ENCODE data around the gene RIOK3. TPM values are rescaled to one million over a fixed set of nuclear protein-coding genes. Genes with fewer than 3 reads are reported as not detected.
A peak's percentile ranks its signal among the peaks of the same experiment; 100 is the strongest.

The RIOK3 gene
- total RNA-seq, 1 donor from 2014 or later = 54.7 TPM

DNA sequence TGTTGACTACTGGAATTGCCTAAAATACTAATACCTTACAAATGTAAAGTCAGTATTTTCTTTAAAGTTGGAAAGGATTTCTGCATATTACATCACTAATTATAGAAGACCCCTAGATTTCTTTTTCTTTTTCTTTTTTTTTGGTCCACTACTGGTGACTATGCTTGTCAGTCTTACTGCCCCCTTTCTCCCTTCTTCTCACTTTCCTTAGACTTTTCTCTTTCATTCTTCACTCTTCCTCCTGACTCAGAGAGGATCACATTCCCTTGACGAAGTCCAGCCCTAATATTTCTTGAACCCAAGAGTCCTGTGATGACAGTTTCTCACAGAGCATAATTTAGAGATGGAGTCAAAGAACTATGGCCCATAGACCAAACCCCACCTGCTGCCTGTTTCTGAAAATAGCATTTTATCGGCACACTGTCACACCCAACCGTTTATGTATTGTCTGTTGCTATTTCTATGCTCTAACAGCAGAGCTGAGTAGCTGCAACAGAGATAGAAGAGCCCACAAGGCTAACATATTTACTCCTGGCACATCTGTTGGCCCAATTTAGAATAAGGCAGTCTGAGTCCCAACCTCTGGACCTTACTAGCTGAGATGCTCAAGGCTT is 40.6 kb upstream of the RIOK3 start:
- H3K27me3 Mint-ChIP-seq (ENCODE audit: unreplicated experiment) = no peaks in the 10 kb centered on the region
- H3K27ac Mint-ChIP-seq (ENCODE audit: unreplicated experiment) = no peak overlapping the region
- DNase-seq (ENCODE audit: extremely low spot score, unreplicated experiment) = no peak
- TF ChIP-seq, protein P1, sequence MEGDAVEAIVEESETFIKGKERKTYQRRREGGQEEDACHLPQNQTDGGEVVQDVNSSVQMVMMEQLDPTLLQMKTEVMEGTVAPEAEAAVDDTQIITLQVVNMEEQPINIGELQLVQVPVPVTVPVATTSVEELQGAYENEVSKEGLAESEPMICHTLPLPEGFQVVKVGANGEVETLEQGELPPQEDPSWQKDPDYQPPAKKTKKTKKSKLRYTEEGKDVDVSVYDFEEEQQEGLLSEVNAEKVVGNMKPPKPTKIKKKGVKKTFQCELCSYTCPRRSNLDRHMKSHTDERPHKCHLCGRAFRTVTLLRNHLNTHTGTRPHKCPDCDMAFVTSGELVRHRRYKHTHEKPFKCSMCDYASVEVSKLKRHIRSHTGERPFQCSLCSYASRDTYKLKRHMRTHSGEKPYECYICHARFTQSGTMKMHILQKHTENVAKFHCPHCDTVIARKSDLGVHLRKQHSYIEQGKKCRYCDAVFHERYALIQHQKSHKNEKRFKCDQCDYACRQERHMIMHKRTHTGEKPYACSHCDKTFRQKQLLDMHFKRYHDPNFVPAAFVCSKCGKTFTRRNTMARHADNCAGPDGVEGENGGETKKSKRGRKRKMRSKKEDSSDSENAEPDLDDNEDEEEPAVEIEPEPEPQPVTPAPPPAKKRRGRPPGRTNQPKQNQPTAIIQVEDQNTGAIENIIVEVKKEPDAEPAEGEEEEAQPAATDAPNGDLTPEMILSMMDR (IDR thresholded peaks at IDR 0.05) = no peak
- no peaks in the 10 kb centered on the region for H3K9me3 Mint-ChIP-seq (ENCODE audit: unreplicated experiment)
- H3K4me1 Mint-ChIP-seq (ENCODE audit: unreplicated experiment) = peaks cover 9% of the 10 kb centered on the region
- no peaks in the 10 kb centered on the region for H3K36me3 Mint-ChIP-seq (ENCODE audit: unreplicated experiment)
- no peak overlapping the region for H3K4me3 Mint-ChIP-seq (ENCODE audit: unreplicated experiment)

DNA sequence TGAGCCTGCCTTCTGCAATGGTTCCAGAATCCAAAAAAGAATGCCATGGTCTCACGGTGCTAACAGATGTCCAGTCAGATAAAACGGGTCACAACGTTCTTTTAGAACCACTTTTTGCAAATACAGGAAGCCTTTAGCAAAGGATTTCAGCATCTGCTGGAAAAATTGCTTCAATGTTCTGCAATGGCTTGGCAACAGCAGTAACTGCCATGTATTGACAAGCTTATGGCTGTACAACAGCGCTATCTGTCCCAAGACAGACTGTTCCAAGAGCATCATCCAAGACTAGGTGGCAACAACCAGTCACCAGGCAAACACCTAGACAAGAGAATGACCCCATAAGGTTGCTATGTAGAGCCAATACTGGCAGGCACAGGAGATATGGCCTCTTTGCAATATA is 37.6 kb upstream of the RIOK3 start:
- Mint-ChIP-seq H3K27ac (ENCODE audit: unreplicated experiment) (no peak overlapping the region), H3K4me3 (ENCODE audit: unreplicated experiment) (no peak overlapping the region), H3K27me3 (ENCODE audit: unreplicated experiment) (no peaks in the 10 kb centered on the region), H3K4me1 (ENCODE audit: unreplicated experiment) (peaks cover 4% of the 10 kb centered on the region), H3K9me3 (ENCODE audit: unreplicated experiment) (no peaks in the 10 kb centered on the region), H3K36me3 (ENCODE audit: unreplicated experiment) (no peaks in the 10 kb centered on the region)
- DNase-seq (ENCODE audit: extremely low spot score, unreplicated experiment) = no peak
- TF ChIP-seq, protein P1 (IDR thresholded peaks at IDR 0.05) = no peak

DNA sequence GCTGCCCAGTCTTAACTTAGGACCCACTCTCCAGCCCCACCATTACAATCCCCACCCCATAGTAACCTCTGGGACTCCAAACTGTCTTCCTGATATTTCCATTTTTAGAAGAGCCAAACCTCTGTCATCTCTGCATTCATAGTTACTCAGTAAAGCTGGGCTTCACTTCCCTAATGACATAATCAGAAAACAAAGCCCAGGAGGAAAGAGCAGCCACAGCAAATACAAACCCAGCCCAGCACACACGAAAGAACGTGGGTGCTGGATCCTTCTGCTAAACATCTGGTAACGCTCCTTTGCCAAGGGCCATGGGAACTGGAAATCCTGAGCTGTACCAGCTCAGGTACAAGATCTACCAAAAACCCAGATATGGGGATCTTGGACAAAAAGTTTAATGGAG is 36.8 kb upstream of the RIOK3 start:
- DNase-seq (ENCODE audit: extremely low spot score, unreplicated experiment) = no peak
- Mint-ChIP-seq H3K27me3 (ENCODE audit: unreplicated experiment) (no peaks in the 10 kb centered on the region), H3K27ac (ENCODE audit: unreplicated experiment) (no peak overlapping the region), H3K9me3 (ENCODE audit: unreplicated experiment) (no peaks in the 10 kb centered on the region), H3K4me3 (ENCODE audit: unreplicated experiment) (no peak overlapping the region), H3K4me1 (ENCODE audit: unreplicated experiment) (peaks cover 4% of the 10 kb centered on the region), H3K36me3 (ENCODE audit: unreplicated experiment) (no peaks in the 10 kb centered on the region)
- TF ChIP-seq, protein P1 (IDR thresholded peaks at IDR 0.05) = no peak

DNA sequence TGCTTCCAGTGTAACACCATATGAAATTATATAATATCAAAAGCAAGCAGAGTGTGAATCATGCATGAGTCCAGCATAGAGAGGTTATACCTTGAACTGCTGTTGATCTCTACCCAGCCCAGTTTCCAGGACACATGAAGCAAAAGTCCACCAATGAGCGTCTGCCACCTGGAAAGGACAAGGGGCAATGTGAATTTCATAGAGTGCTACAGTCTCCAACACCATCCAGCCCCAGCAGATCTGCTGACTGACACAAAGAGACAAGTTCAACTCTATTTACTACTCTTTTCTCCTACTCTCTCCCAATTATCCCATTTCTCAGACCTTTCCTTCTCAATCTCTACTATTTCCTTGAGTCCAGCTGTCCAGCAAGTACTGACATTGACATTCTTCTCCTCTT is 31.8 kb upstream of the RIOK3 start:
- Mint-ChIP-seq H3K27ac (ENCODE audit: unreplicated experiment) (no peak overlapping the region), H3K27me3 (ENCODE audit: unreplicated experiment) (no peaks in the 10 kb centered on the region), H3K9me3 (ENCODE audit: unreplicated experiment) (peaks cover 1% of the 10 kb centered on the region), H3K4me1 (ENCODE audit: unreplicated experiment) (peaks cover 10% of the 10 kb centered on the region), H3K4me3 (ENCODE audit: unreplicated experiment) (no peak overlapping the region), H3K36me3 (ENCODE audit: unreplicated experiment) (peaks cover 1% of the 10 kb centered on the region)
- no peak for DNase-seq (ENCODE audit: extremely low spot score, unreplicated experiment)
- TF ChIP-seq, protein P1 (IDR thresholded peaks at IDR 0.05) = no peak

DNA sequence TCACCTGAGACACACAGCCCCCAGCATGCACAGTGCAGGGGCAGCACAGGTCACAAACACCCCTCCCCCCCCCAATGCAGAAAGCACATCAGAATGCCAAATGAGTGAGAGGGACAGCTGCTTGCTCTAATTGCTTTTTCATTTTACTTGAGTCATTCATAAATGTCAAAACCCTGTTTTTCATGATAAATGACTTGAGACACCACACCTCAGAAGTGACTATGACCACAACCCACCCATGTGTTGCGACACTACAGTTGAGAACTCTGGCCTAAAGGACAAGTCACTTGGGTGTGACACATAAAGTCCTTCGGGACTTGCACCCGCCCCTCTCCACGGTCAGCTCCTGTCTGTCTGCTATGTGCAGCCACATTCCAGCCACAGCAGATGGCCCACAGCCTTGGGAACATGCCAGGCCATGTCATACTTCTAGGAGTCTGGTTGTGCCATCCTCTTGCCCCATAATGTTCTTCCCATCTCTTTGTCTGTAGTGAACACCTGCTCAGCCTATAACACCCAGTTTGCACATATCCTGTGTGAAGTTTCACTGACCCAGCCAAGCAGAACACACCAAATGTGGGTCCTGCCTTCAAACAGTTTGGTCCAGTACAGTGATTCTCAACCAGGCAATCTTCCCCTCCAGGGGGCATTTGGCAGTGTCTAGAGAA is 30.2 kb upstream of the RIOK3 start:
- DNase-seq (ENCODE audit: extremely low spot score, unreplicated experiment) = no peak
- H3K4me1 Mint-ChIP-seq (ENCODE audit: unreplicated experiment) = peaks cover 10% of the 10 kb centered on the region
- TF ChIP-seq, protein P1 (IDR thresholded peaks at IDR 0.05) = no peak
- H3K4me3 Mint-ChIP-seq (ENCODE audit: unreplicated experiment) = no peak overlapping the region
- peaks cover 5% of the 10 kb centered on the region for H3K36me3 Mint-ChIP-seq (ENCODE audit: unreplicated experiment)
- H3K27me3 Mint-ChIP-seq (ENCODE audit: unreplicated experiment) = no peaks in the 10 kb centered on the region
- H3K9me3 Mint-ChIP-seq (ENCODE audit: unreplicated experiment) = peaks cover 4% of the 10 kb centered on the region
- H3K27ac Mint-ChIP-seq (ENCODE audit: unreplicated experiment) = peak overlapping the region; percentile 4

Measured in osteocyte (in vitro differentiated cells).